ENCODE data around the gene CSPG4.

The CSPG4 gene

GRCh38 chr15:75641603-75642002 lies 71.0 kb downstream of the CSPG4 start:
- H3K79me2 ChIP-seq (ENCODE audit: insufficient read depth, low read length), result peaks cover 13% of the 10 kb centered on the region
- H2AFZ ChIP-seq (ENCODE audit: low read length), result no peak overlapping the region
- no peak overlapping the region for H3K27ac ChIP-seq (ENCODE audit: low read depth, low read length, poor library complexity, severe bottlenecking)
- H3K27me3 ChIP-seq (ENCODE audit: insufficient read depth, low read length), result no peaks in the 10 kb centered on the region
- H3K36me3 ChIP-seq (ENCODE audit: insufficient read depth, low read length), result peaks cover 14% of the 10 kb centered on the region; the same call in 1 of the 2 replicates
- H3F3A ChIP-seq (ENCODE audit: insufficient read depth, low read length), result no peaks in the 10 kb centered on the region
- no peaks in the 10 kb centered on the region for H4K20me1 ChIP-seq (ENCODE audit: insufficient read depth, low read length)
- no peaks in the 10 kb centered on the region for H3K9me2 ChIP-seq (ENCODE audit: low read depth, low read length)
- TF ChIP-seq EZH2 (IDR thresholded peaks at IDR 0.05; ENCODE audit: borderline replicate concordance, low read length) (no peak), CTCF (IDR thresholded peaks at IDR 0.05; ENCODE audit: low read length) (no peak)
- no peaks in the 10 kb centered on the region for H3K9me3 ChIP-seq (ENCODE audit: low read length)
- no peak overlapping the region for H3K4me3 ChIP-seq (ENCODE audit: low read depth, low read length, poor library complexity, severe bottlenecking)
- H3K9ac ChIP-seq (ENCODE audit: low read length), result no peak overlapping the region
- peaks cover 19% of the 10 kb centered on the region for H3K4me1 ChIP-seq (ENCODE audit: insufficient read depth, low read length, severe bottlenecking)
- no peak overlapping the region for H3K4me2 ChIP-seq (ENCODE audit: low read length)

GRCh38 chr15:75641179-75641503 lies 71.5 kb downstream of the CSPG4 start:
- Histone ChIP-seq H3K9ac (ENCODE audit: low read length) (no peak overlapping the region), H4K20me1 (ENCODE audit: insufficient read depth, low read length) (no peaks in the 10 kb centered on the region), H3K4me1 (ENCODE audit: insufficient read depth, low read length, severe bottlenecking) (peaks cover 19% of the 10 kb centered on the region), H3K9me2 (ENCODE audit: low read depth, low read length) (no peaks in the 10 kb centered on the region), H3K4me2 (ENCODE audit: low read length) (peak overlapping the region; percentile 88), H3K9me3 (ENCODE audit: low read length) (no peaks in the 10 kb centered on the region), H3K79me2 (ENCODE audit: insufficient read depth, low read length) (peaks cover 13% of the 10 kb centered on the region), H3K27ac (ENCODE audit: low read depth, low read length, poor library complexity, severe bottlenecking) (no peak overlapping the region), H3F3A (ENCODE audit: insufficient read depth, low read length) (no peaks in the 10 kb centered on the region), H3K4me3 (ENCODE audit: low read depth, low read length, poor library complexity, severe bottlenecking) (peak overlapping the region; percentile 79), H3K27me3 (ENCODE audit: insufficient read depth, low read length) (no peaks in the 10 kb centered on the region), H2AFZ (ENCODE audit: low read length) (no peak overlapping the region), H3K36me3 (ENCODE audit: insufficient read depth, low read length) (peaks cover 14% of the 10 kb centered on the region; the same call in 1 of the 2 replicates)
- no peak for TF ChIP-seq EZH2 (IDR thresholded peaks at IDR 0.05; ENCODE audit: borderline replicate concordance, low read length)
- no peak; the same call in 1 of the 2 replicates for TF ChIP-seq CTCF (IDR thresholded peaks at IDR 0.05; ENCODE audit: low read length)

GRCh38 chr15:75640483-75641178 lies 72.0 kb downstream of the CSPG4 start:
- H3K4me2 ChIP-seq (ENCODE audit: low read length), result peak overlapping the region; percentile 88
- peak overlapping the region; percentile 73 for H3K9ac ChIP-seq (ENCODE audit: low read length)
- no peak overlapping the region for H2AFZ ChIP-seq (ENCODE audit: low read length)
- no peaks in the 10 kb centered on the region for H3K9me2 ChIP-seq (ENCODE audit: low read depth, low read length)
- H3K4me1 ChIP-seq (ENCODE audit: insufficient read depth, low read length, severe bottlenecking), result peaks cover 19% of the 10 kb centered on the region
- peak overlapping the region; percentile 75 for H3K27ac ChIP-seq (ENCODE audit: low read depth, low read length, poor library complexity, severe bottlenecking)
- no peak for TF ChIP-seq EZH2 (IDR thresholded peaks at IDR 0.05; ENCODE audit: borderline replicate concordance, low read length)
- TF ChIP-seq CTCF (IDR thresholded peaks at IDR 0.05; ENCODE audit: low read length), result peak; percentile 68
- peaks cover 13% of the 10 kb centered on the region for H3K79me2 ChIP-seq (ENCODE audit: insufficient read depth, low read length)
- H3K9me3 ChIP-seq (ENCODE audit: low read length), result no peaks in the 10 kb centered on the region
- H3K27me3 ChIP-seq (ENCODE audit: insufficient read depth, low read length), result no peaks in the 10 kb centered on the region
- no peaks in the 10 kb centered on the region for H3F3A ChIP-seq (ENCODE audit: insufficient read depth, low read length)
- H3K36me3 ChIP-seq (ENCODE audit: insufficient read depth, low read length), result peaks cover 14% of the 10 kb centered on the region; the same call in 1 of the 2 replicates
- H3K4me3 ChIP-seq (ENCODE audit: low read depth, low read length, poor library complexity, severe bottlenecking), result peak overlapping the region; percentile 79
- no peaks in the 10 kb centered on the region for H4K20me1 ChIP-seq (ENCODE audit: insufficient read depth, low read length)

Measured in OCI-LY1 (cell line).